IMR-90 (cell line): ENCODE measurements around the gene MFAP2. TPM values are rescaled to one million over a fixed set of nuclear protein-coding genes. Genes with fewer than 3 reads are reported as not detected.

Experiments used
- ATAC-seq: fragments of 200-7000 bp; cut with Tn5 transposase; 2 replicates; pipeline ENCODE4 v1.9.1; 2020; ENCODE audit warnings: low read depth, mild to moderate bottlenecking, moderate library complexity
- BruUV-seq: library from RNA; stranded (reverse); fragments of 400-500 nt; replicated peaks from 2 replicates; lab custom pipeline; 2021; lab: Mats Ljungman, UMichigan
- CTCF ChIA-PET: fragments of 300-600 bp; formaldehyde crosslinking; extraction: SDS; loops from one replicate; lab custom pipeline; 2021; ENCODE audit warnings: antibody characterized with exemption; lab: Yijun Ruan, JAX
- POLR2A ChIA-PET: fragments of 300-600 bp; sonication (Branson Sonifier 250); formaldehyde crosslinking; loops from one replicate; lab custom pipeline; 2022; ENCODE audit warnings: antibody characterized with exemption; ENCODE audit not compliant: unreplicated experiment; lab: Charles Lee
- DNase-seq: peaks from one replicate; pipeline ENCODE4 v3.0.0; 2013
- H2AFZ ChIP-seq: replicated peaks from 2 replicates; pipeline ENCODE3; 2013; ENCODE audit warnings: low read length, mild to moderate bottlenecking; ENCODE audit not compliant: poor library complexity
- H2AK5ac ChIP-seq: 2 replicates; pipeline ENCODE4 v1.6.1; 2013; ENCODE audit warnings: low read depth, low read length, inconsistent platforms
- H2AK9ac ChIP-seq: replicated peaks from 2 replicates; pipeline ENCODE3; 2013; ENCODE audit warnings: mild to moderate bottlenecking, low read depth, low read length, moderate library complexity; ENCODE audit not compliant: poor library complexity
- H2BK120ac ChIP-seq: 2 replicates; pipeline ENCODE4 v1.6.1; 2013; ENCODE audit warnings: low read depth, low read length, inconsistent platforms
- H2BK15ac ChIP-seq: 3 replicates; pipeline ENCODE4 v1.6.1; 2013; ENCODE audit warnings: low read depth, low read length, inconsistent platforms
- H2BK20ac ChIP-seq: 2 replicates; pipeline ENCODE4 v1.6.1; 2013; ENCODE audit warnings: low read depth, mild to moderate bottlenecking, inconsistent platforms, low read length, moderate library complexity
- H2BK5ac ChIP-seq: 2 replicates; pipeline ENCODE4 v1.6.1; 2013; ENCODE audit warnings: mild to moderate bottlenecking, low read depth, low read length, inconsistent platforms; ENCODE audit not compliant: poor library complexity, severe bottlenecking
- H3K14ac ChIP-seq: replicated peaks from 2 replicates; pipeline ENCODE4 v1.6.1; 2013; ENCODE audit warnings: low read depth, low read length, inconsistent platforms
- H3K18ac ChIP-seq: 2 replicates; pipeline ENCODE4 v1.6.1; 2013; ENCODE audit warnings: low read depth, low read length, control low read depth
- H3K23ac ChIP-seq: 2 replicates; pipeline ENCODE4 v1.6.1; 2013; ENCODE audit warnings: low read depth, low read length, inconsistent platforms
- H3K27ac ChIP-seq: 2 replicates; pipeline ENCODE4 v1.5.1; 2013; ENCODE audit warnings: mild to moderate bottlenecking, control low read depth, low read length; ENCODE audit not compliant: insufficient read depth
- H3K27me3 ChIP-seq: 2 replicates; pipeline ENCODE4 v1.6.1; 2013; ENCODE audit warnings: low read length; ENCODE audit not compliant: control insufficient read depth, insufficient read depth
- H3K36me3 ChIP-seq: 2 replicates; pipeline ENCODE4 v1.6.1; 2013; ENCODE audit warnings: low read length, mixed read lengths; ENCODE audit not compliant: control insufficient read depth, insufficient read depth
- H3K4ac ChIP-seq: 2 replicates; pipeline ENCODE4 v1.6.1; 2013; ENCODE audit warnings: low read depth, low read length, inconsistent platforms
- H3K4me1 ChIP-seq: 2 replicates; pipeline ENCODE4 v1.6.1; 2013; ENCODE audit warnings: low read length, mixed read lengths; ENCODE audit not compliant: control insufficient read depth, insufficient read depth
- H3K4me2 ChIP-seq: 2 replicates; pipeline ENCODE4 v1.6.1; 2013; ENCODE audit warnings: low read depth, mild to moderate bottlenecking, control low read depth, low read length, moderate library complexity
- H3K4me3 ChIP-seq: 2 replicates; pipeline ENCODE4 v1.5.1; 2013; ENCODE audit warnings: low read depth, mild to moderate bottlenecking, control low read depth, low read length, moderate library complexity; ENCODE audit not compliant: insufficient read depth
- H3K56ac ChIP-seq: 2 replicates; pipeline ENCODE4 v1.6.1; 2013; ENCODE audit warnings: low read length, inconsistent platforms; ENCODE audit not compliant: insufficient read depth; ENCODE audit errors: extremely low read depth
- H3K79me1 ChIP-seq, 2 experiments: 2 replicates each; pipeline ENCODE4 v1.6.1; 2013; ENCODE audit warnings: low read length in 2 of 2, inconsistent platforms in 1 of 2, low read depth in 1 of 2
- H3K9ac ChIP-seq: 2 replicates; pipeline ENCODE4 v1.6.1; 2013; ENCODE audit warnings: low read depth, low read length, control low read depth
- H3K9me1 ChIP-seq: 2 replicates; pipeline ENCODE4 v1.6.1; 2013; ENCODE audit warnings: low read length, inconsistent platforms; ENCODE audit not compliant: insufficient read depth
- H3K9me3 ChIP-seq: 2 replicates; pipeline ENCODE4 v1.6.1; 2013; ENCODE audit warnings: low read length; ENCODE audit not compliant: control insufficient read depth, insufficient read depth
- H4K20me1 ChIP-seq: 2 replicates; pipeline ENCODE4 v1.6.1; 2013; ENCODE audit warnings: low read length, inconsistent platforms; ENCODE audit not compliant: insufficient read depth
- H4K5ac ChIP-seq: 2 replicates; pipeline ENCODE4 v1.6.1; 2013; ENCODE audit warnings: mild to moderate bottlenecking, low read depth, low read length, control low read depth
- H4K8ac ChIP-seq, 2 experiments: 2 replicates each; pipeline ENCODE4 v1.6.1; 2013; ENCODE audit warnings: low read depth in 2 of 2, low read length in 2 of 2, control low read depth in 1 of 2, inconsistent platforms in 1 of 2
- H4K91ac ChIP-seq: 2 replicates; pipeline ENCODE4 v1.6.1; 2013; ENCODE audit warnings: low read depth, low read length, inconsistent platforms; ENCODE audit not compliant: insufficient read depth
- BHLHE40 ChIP-seq: fragments of 150-350 bp; IDR thresholded peaks from 2 replicates; pipeline ENCODE4 v1.6.1; 2016; ENCODE audit warnings: mild to moderate bottlenecking, low read depth, low read length
- CEBPB ChIP-seq: IDR thresholded peaks from 2 replicates; pipeline ENCODE4 v1.6.1; 2012; ENCODE audit warnings: low read depth, low read length, improper control_type of control experiment
- CHD1 ChIP-seq: IDR thresholded peaks from 2 replicates; pipeline ENCODE4 v1.6.1; 2012; ENCODE audit warnings: low read depth, low read length, improper control_type of control experiment
- FOS ChIP-seq: fragments of 150-350 bp; IDR thresholded peaks from 2 replicates; pipeline ENCODE4 v1.6.1; 2016; ENCODE audit warnings: low read depth, low read length
- MAFK ChIP-seq: IDR thresholded peaks from 2 replicates; pipeline ENCODE4 v1.6.1; 2012; ENCODE audit warnings: low read depth, low read length, improper control_type of control experiment
- MAZ ChIP-seq: IDR thresholded peaks from 2 replicates; pipeline ENCODE4 v1.6.1; 2012; ENCODE audit warnings: low read depth, mild to moderate bottlenecking, low read length, improper control_type of control experiment, moderate library complexity, borderline replicate concordance
- MXI1 ChIP-seq: IDR thresholded peaks from 2 replicates; pipeline ENCODE4 v1.6.1; 2012; ENCODE audit warnings: low read depth, mild to moderate bottlenecking, low read length, moderate library complexity, borderline replicate concordance
- NFE2L2 ChIP-seq: fragments of 150-350 bp; IDR thresholded peaks from 2 replicates; pipeline ENCODE4 v1.6.1; 2016; ENCODE audit warnings: low read depth, mild to moderate bottlenecking, low read length
- POLR2A ChIP-seq: IDR thresholded peaks from 2 replicates; pipeline ENCODE4 v1.6.1; 2012; ENCODE audit warnings: mild to moderate bottlenecking, low read depth, low read length
- RAD21 ChIP-seq: IDR thresholded peaks from 2 replicates; pipeline ENCODE4 v1.6.1; 2012; ENCODE audit warnings: low read length, improper control_type of control experiment
- RCOR1 ChIP-seq: IDR thresholded peaks from 2 replicates; pipeline ENCODE4 v1.6.1; 2012; ENCODE audit warnings: mild to moderate bottlenecking, low read length, improper control_type of control experiment; ENCODE audit not compliant: insufficient replicate concordance
- RFX5 ChIP-seq: IDR thresholded peaks from 2 replicates; pipeline ENCODE4 v1.8.0; 2012; ENCODE audit warnings: low read depth, mild to moderate bottlenecking, low read length, moderate library complexity
- SMC3 ChIP-seq: fragments of 150-350 bp; IDR thresholded peaks from 2 replicates; pipeline ENCODE4 v1.6.1; 2016; ENCODE audit warnings: low read depth, mild to moderate bottlenecking, antibody characterized with exemption, low read length, moderate library complexity
- WGBS, 2 experiments: methylation state at CpG; one replicate each; pipeline versions ENCODE4 v1.1.5 to v1.1.7; 2013; ENCODE audit warnings: missing lambda C conversion rate in 2 of 2; ENCODE audit not compliant: insufficient read length in 1 of 2; ENCODE audit errors: extremely low coverage in 2 of 2; 5-methylcytosine and 5-hydroxymethylcytosine counted together
- dilution Hi-C: fragments of 300-500 bp; cut with HindIII; formaldehyde crosslinking; loops from one replicate; pipeline ENCODE4 v1.14.3; 2018; ENCODE audit warnings: low sequenced_read_pairs; ENCODE audit not compliant: unreplicated experiment
- in situ Hi-C: fragments of 300-500 bp; cut with MboI; formaldehyde crosslinking; loops from 3 replicates; pipeline ENCODE4 v1.14.3; 2019; ENCODE audit warnings: low sequenced_read_pairs, inconsistent platforms, mixed read lengths
- intact Hi-C: fragments of 100-400 bp; cut with micrococcal nuclease; formaldehyde crosslinking; loops from 2 replicates; pipeline ENCODE4 v1.10.0; 2022
- polyA plus RNA-seq, 3 experiments: library from polyadenylated mRNA; depleted of rRNA; stranded (reverse); fragments of >200 nt; gene quantifications; 2 replicates each; pipeline ENCODE4 v1.2.3, GENCODE V29; 2012; ENCODE audit warnings: low replicate concordance in 1 of 3
- total RNA-seq: library from RNA; depleted of rRNA; stranded (reverse); fragments of >200 nt; gene quantifications from 2 replicates; pipeline ENCODE4 v1.2.3, GENCODE V29; 2012
- TF ChIP-seq, protein P1 (sequence below): fragments of 150-350 bp; IDR thresholded peaks from 2 replicates; pipeline ENCODE4 v1.6.1; 2016; ENCODE audit warnings: low read depth, mild to moderate bottlenecking, low read length, moderate library complexity, borderline replicate concordance
- TF ChIP-seq, protein P2 (sequence below): fragments of 150-350 bp; IDR thresholded peaks from 2 replicates; pipeline ENCODE4 v1.6.1; 2017; ENCODE audit warnings: mild to moderate bottlenecking, antibody characterized with exemption, low read length, low read depth
- TF ChIP-seq, protein P3 (sequence below): conservative IDR thresholded peaks from 2 replicates; pipeline ENCODE4 v1.5.1; 2012; ENCODE audit warnings: mild to moderate bottlenecking, low read depth, low read length, improper control_type of control experiment

Gene MFAP2
- total and polyA plus RNA-seq, 2 of the 4 experiments (the other 2 are of a cell fraction), result 3.9 to 13.9 TPM

GRCh38 chr1:17023573-17023972 is 43.2 kb upstream of the MFAP2 start:
- WGBS, 2 experiments, result 100% methylated on average over 1 of the region's 3 CpGs; no CpG with 5 or more reads in 1 of the 2 experiments
- TF ChIP-seq CEBPB, result no peak
- TF ChIP-seq, protein P1, sequence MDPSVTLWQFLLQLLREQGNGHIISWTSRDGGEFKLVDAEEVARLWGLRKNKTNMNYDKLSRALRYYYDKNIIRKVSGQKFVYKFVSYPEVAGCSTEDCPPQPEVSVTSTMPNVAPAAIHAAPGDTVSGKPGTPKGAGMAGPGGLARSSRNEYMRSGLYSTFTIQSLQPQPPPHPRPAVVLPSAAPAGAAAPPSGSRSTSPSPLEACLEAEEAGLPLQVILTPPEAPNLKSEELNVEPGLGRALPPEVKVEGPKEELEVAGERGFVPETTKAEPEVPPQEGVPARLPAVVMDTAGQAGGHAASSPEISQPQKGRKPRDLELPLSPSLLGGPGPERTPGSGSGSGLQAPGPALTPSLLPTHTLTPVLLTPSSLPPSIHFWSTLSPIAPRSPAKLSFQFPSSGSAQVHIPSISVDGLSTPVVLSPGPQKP, result no peak
- no peak for TF ChIP-seq RFX5
- TF ChIP-seq MAZ, result no peak
- TF ChIP-seq, protein P2, sequence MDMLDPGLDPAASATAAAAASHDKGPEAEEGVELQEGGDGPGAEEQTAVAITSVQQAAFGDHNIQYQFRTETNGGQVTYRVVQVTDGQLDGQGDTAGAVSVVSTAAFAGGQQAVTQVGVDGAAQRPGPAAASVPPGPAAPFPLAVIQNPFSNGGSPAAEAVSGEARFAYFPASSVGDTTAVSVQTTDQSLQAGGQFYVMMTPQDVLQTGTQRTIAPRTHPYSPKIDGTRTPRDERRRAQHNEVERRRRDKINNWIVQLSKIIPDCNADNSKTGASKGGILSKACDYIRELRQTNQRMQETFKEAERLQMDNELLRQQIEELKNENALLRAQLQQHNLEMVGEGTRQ, result no peak
- no peak for TF ChIP-seq NFE2L2
- no peak for TF ChIP-seq POLR2A
- no peak for TF ChIP-seq CHD1
- TF ChIP-seq RAD21, result no peak
- no peak for TF ChIP-seq RCOR1
- no peak for TF ChIP-seq MXI1
- no peak for TF ChIP-seq FOS
- no peak for TF ChIP-seq MAFK
- no peak for TF ChIP-seq SMC3
- TF ChIP-seq, protein P3, sequence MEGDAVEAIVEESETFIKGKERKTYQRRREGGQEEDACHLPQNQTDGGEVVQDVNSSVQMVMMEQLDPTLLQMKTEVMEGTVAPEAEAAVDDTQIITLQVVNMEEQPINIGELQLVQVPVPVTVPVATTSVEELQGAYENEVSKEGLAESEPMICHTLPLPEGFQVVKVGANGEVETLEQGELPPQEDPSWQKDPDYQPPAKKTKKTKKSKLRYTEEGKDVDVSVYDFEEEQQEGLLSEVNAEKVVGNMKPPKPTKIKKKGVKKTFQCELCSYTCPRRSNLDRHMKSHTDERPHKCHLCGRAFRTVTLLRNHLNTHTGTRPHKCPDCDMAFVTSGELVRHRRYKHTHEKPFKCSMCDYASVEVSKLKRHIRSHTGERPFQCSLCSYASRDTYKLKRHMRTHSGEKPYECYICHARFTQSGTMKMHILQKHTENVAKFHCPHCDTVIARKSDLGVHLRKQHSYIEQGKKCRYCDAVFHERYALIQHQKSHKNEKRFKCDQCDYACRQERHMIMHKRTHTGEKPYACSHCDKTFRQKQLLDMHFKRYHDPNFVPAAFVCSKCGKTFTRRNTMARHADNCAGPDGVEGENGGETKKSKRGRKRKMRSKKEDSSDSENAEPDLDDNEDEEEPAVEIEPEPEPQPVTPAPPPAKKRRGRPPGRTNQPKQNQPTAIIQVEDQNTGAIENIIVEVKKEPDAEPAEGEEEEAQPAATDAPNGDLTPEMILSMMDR, result no peak
- no peak for TF ChIP-seq BHLHE40
- DNase-seq (no peak), ATAC-seq (no peak)
- no peak overlapping the region for H3K4me2 ChIP-seq
- no peak overlapping the region for H3K9ac ChIP-seq
- H3K27me3 ChIP-seq, result no peaks in the 10 kb centered on the region
- H4K8ac ChIP-seq, result no peak overlapping the region
- H4K20me1 ChIP-seq, result no peaks in the 10 kb centered on the region
- no peak overlapping the region for H2BK15ac ChIP-seq
- ChIA-PET CTCF (interaction anchor here (1.7 kb wide), 1 partner anchor 10 kb away, joined by 3 read pairs; no protein-coding TSS in a partner anchor), POLR2A (no interaction called here)
- no peak overlapping the region for H2AK9ac ChIP-seq
- H4K91ac ChIP-seq, result no peak overlapping the region
- no peak overlapping the region for H3K23ac ChIP-seq
- no peak overlapping the region for H2AK5ac ChIP-seq
- H2BK20ac ChIP-seq, result no peak overlapping the region
- H3K4me3 ChIP-seq, result no peak overlapping the region
- H3K14ac ChIP-seq, result no peak overlapping the region
- no TSS peak for BruUV-seq
- H3K27ac ChIP-seq, result no peak overlapping the region
- H2BK120ac ChIP-seq, result no peak overlapping the region
- no peaks in the 10 kb centered on the region for H3K4me1 ChIP-seq
- H3K18ac ChIP-seq, result no peak overlapping the region
- H3K4ac ChIP-seq, result no peak overlapping the region
- H2AFZ ChIP-seq, result no peak overlapping the region
- dilution Hi-C loops, result no loop called here
- no peaks in the 10 kb centered on the region for H3K9me1 ChIP-seq
- intact Hi-C loops, result no loop called here
- H3K36me3 ChIP-seq, result peaks cover 67% of the 10 kb centered on the region
- H2BK5ac ChIP-seq, result no peak overlapping the region
- no peak overlapping the region for H4K5ac ChIP-seq
- in situ Hi-C loops, result no loop called here
- H3K56ac ChIP-seq, result no peak overlapping the region
- H3K9me3 ChIP-seq, result no peaks in the 10 kb centered on the region
- no peaks in the 10 kb centered on the region; a peak in 1 of 4 replicates for H3K79me1 ChIP-seq
